IMR-90 (cell line): ENCODE measurements around the gene FADS2. TPM values are rescaled to one million over a fixed set of nuclear protein-coding genes. Genes with fewer than 3 reads are reported as not detected.

Experiments
- ATAC-seq: fragments of 200-7000 bp; cut with Tn5 transposase; 2 replicates; pipeline ENCODE4 v1.9.1; 2020; ENCODE audit warnings: low read depth, mild to moderate bottlenecking, moderate library complexity
- BruUV-seq: library from RNA; stranded (reverse); fragments of 400-500 nt; replicated peaks from 2 replicates; lab custom pipeline; 2021; lab: Mats Ljungman, UMichigan
- CTCF ChIA-PET: fragments of 300-600 bp; formaldehyde crosslinking; extraction: SDS; loops from one replicate; lab custom pipeline; 2021; ENCODE audit warnings: antibody characterized with exemption; lab: Yijun Ruan, JAX
- POLR2A ChIA-PET: fragments of 300-600 bp; sonication (Branson Sonifier 250); formaldehyde crosslinking; loops from one replicate; lab custom pipeline; 2022; ENCODE audit warnings: antibody characterized with exemption; ENCODE audit not compliant: unreplicated experiment; lab: Charles Lee
- DNase-seq: peaks from one replicate; pipeline ENCODE4 v3.0.0; 2013
- H2AFZ ChIP-seq: replicated peaks from 2 replicates; pipeline ENCODE3; 2013; ENCODE audit warnings: low read length, mild to moderate bottlenecking; ENCODE audit not compliant: poor library complexity
- H2AK5ac ChIP-seq: 2 replicates; pipeline ENCODE4 v1.6.1; 2013; ENCODE audit warnings: low read depth, low read length, inconsistent platforms
- H2AK9ac ChIP-seq: replicated peaks from 2 replicates; pipeline ENCODE3; 2013; ENCODE audit warnings: mild to moderate bottlenecking, low read depth, low read length, moderate library complexity; ENCODE audit not compliant: poor library complexity
- H2BK120ac ChIP-seq: 2 replicates; pipeline ENCODE4 v1.6.1; 2013; ENCODE audit warnings: low read depth, low read length, inconsistent platforms
- H2BK15ac ChIP-seq: 3 replicates; pipeline ENCODE4 v1.6.1; 2013; ENCODE audit warnings: low read depth, low read length, inconsistent platforms
- H2BK20ac ChIP-seq: 2 replicates; pipeline ENCODE4 v1.6.1; 2013; ENCODE audit warnings: low read depth, mild to moderate bottlenecking, inconsistent platforms, low read length, moderate library complexity
- H2BK5ac ChIP-seq: 2 replicates; pipeline ENCODE4 v1.6.1; 2013; ENCODE audit warnings: mild to moderate bottlenecking, low read depth, low read length, inconsistent platforms; ENCODE audit not compliant: poor library complexity, severe bottlenecking
- H3K14ac ChIP-seq: replicated peaks from 2 replicates; pipeline ENCODE4 v1.6.1; 2013; ENCODE audit warnings: low read depth, low read length, inconsistent platforms
- H3K18ac ChIP-seq: 2 replicates; pipeline ENCODE4 v1.6.1; 2013; ENCODE audit warnings: low read depth, low read length, control low read depth
- H3K23ac ChIP-seq: 2 replicates; pipeline ENCODE4 v1.6.1; 2013; ENCODE audit warnings: low read depth, low read length, inconsistent platforms
- H3K27ac ChIP-seq: 2 replicates; pipeline ENCODE4 v1.5.1; 2013; ENCODE audit warnings: mild to moderate bottlenecking, control low read depth, low read length; ENCODE audit not compliant: insufficient read depth
- H3K27me3 ChIP-seq: 2 replicates; pipeline ENCODE4 v1.6.1; 2013; ENCODE audit warnings: low read length; ENCODE audit not compliant: control insufficient read depth, insufficient read depth
- H3K36me3 ChIP-seq: 2 replicates; pipeline ENCODE4 v1.6.1; 2013; ENCODE audit warnings: low read length, mixed read lengths; ENCODE audit not compliant: control insufficient read depth, insufficient read depth
- H3K4ac ChIP-seq: 2 replicates; pipeline ENCODE4 v1.6.1; 2013; ENCODE audit warnings: low read depth, low read length, inconsistent platforms
- H3K4me1 ChIP-seq: 2 replicates; pipeline ENCODE4 v1.6.1; 2013; ENCODE audit warnings: low read length, mixed read lengths; ENCODE audit not compliant: control insufficient read depth, insufficient read depth
- H3K4me2 ChIP-seq: 2 replicates; pipeline ENCODE4 v1.6.1; 2013; ENCODE audit warnings: low read depth, mild to moderate bottlenecking, control low read depth, low read length, moderate library complexity
- H3K4me3 ChIP-seq: 2 replicates; pipeline ENCODE4 v1.5.1; 2013; ENCODE audit warnings: low read depth, mild to moderate bottlenecking, control low read depth, low read length, moderate library complexity; ENCODE audit not compliant: insufficient read depth
- H3K56ac ChIP-seq: 2 replicates; pipeline ENCODE4 v1.6.1; 2013; ENCODE audit warnings: low read length, inconsistent platforms; ENCODE audit not compliant: insufficient read depth; ENCODE audit errors: extremely low read depth
- H3K79me1 ChIP-seq, 2 experiments: 2 replicates each; pipeline ENCODE4 v1.6.1; 2013; ENCODE audit warnings: low read length in 2 of 2, inconsistent platforms in 1 of 2, low read depth in 1 of 2
- H3K9ac ChIP-seq: 2 replicates; pipeline ENCODE4 v1.6.1; 2013; ENCODE audit warnings: low read depth, low read length, control low read depth
- H3K9me1 ChIP-seq: 2 replicates; pipeline ENCODE4 v1.6.1; 2013; ENCODE audit warnings: low read length, inconsistent platforms; ENCODE audit not compliant: insufficient read depth
- H3K9me3 ChIP-seq: 2 replicates; pipeline ENCODE4 v1.6.1; 2013; ENCODE audit warnings: low read length; ENCODE audit not compliant: control insufficient read depth, insufficient read depth
- H4K20me1 ChIP-seq: 2 replicates; pipeline ENCODE4 v1.6.1; 2013; ENCODE audit warnings: low read length, inconsistent platforms; ENCODE audit not compliant: insufficient read depth
- H4K5ac ChIP-seq: 2 replicates; pipeline ENCODE4 v1.6.1; 2013; ENCODE audit warnings: mild to moderate bottlenecking, low read depth, low read length, control low read depth
- H4K8ac ChIP-seq, 2 experiments: 2 replicates each; pipeline ENCODE4 v1.6.1; 2013; ENCODE audit warnings: low read depth in 2 of 2, low read length in 2 of 2, control low read depth in 1 of 2, inconsistent platforms in 1 of 2
- H4K91ac ChIP-seq: 2 replicates; pipeline ENCODE4 v1.6.1; 2013; ENCODE audit warnings: low read depth, low read length, inconsistent platforms; ENCODE audit not compliant: insufficient read depth
- MXI1 ChIP-seq: IDR thresholded peaks from 2 replicates; pipeline ENCODE4 v1.6.1; 2012; ENCODE audit warnings: low read depth, mild to moderate bottlenecking, low read length, moderate library complexity, borderline replicate concordance
- POLR2A ChIP-seq: IDR thresholded peaks from 2 replicates; pipeline ENCODE4 v1.6.1; 2012; ENCODE audit warnings: mild to moderate bottlenecking, low read depth, low read length
- RAD21 ChIP-seq: IDR thresholded peaks from 2 replicates; pipeline ENCODE4 v1.6.1; 2012; ENCODE audit warnings: low read length, improper control_type of control experiment
- WGBS, 2 experiments: methylation state at CpG; one replicate each; pipeline versions ENCODE4 v1.1.5 to v1.1.7; 2013; ENCODE audit warnings: missing lambda C conversion rate in 2 of 2; ENCODE audit not compliant: insufficient read length in 1 of 2; ENCODE audit errors: extremely low coverage in 2 of 2; 5-methylcytosine and 5-hydroxymethylcytosine counted together
- dilution Hi-C: fragments of 300-500 bp; cut with HindIII; formaldehyde crosslinking; loops from one replicate; pipeline ENCODE4 v1.14.3; 2018; ENCODE audit warnings: low sequenced_read_pairs; ENCODE audit not compliant: unreplicated experiment
- in situ Hi-C: fragments of 300-500 bp; cut with MboI; formaldehyde crosslinking; loops from 3 replicates; pipeline ENCODE4 v1.14.3; 2019; ENCODE audit warnings: low sequenced_read_pairs, inconsistent platforms, mixed read lengths
- intact Hi-C: fragments of 100-400 bp; cut with micrococcal nuclease; formaldehyde crosslinking; loops from 2 replicates; pipeline ENCODE4 v1.10.0; 2022
- polyA plus RNA-seq, 3 experiments: library from polyadenylated mRNA; depleted of rRNA; stranded (reverse); fragments of >200 nt; gene quantifications; 2 replicates each; pipeline ENCODE4 v1.2.3, GENCODE V29; 2012; ENCODE audit warnings: low replicate concordance in 1 of 3
- total RNA-seq: library from RNA; depleted of rRNA; stranded (reverse); fragments of >200 nt; gene quantifications from 2 replicates; pipeline ENCODE4 v1.2.3, GENCODE V29; 2012
- TF ChIP-seq, protein P1 (sequence below): conservative IDR thresholded peaks from 2 replicates; pipeline ENCODE4 v1.5.1; 2012; ENCODE audit warnings: mild to moderate bottlenecking, low read depth, low read length, improper control_type of control experiment

The FADS2 gene
- total and polyA plus RNA-seq, 2 of the 4 experiments (the other 2 are of a cell fraction): 33.3 to 88.4 TPM

DNA sequence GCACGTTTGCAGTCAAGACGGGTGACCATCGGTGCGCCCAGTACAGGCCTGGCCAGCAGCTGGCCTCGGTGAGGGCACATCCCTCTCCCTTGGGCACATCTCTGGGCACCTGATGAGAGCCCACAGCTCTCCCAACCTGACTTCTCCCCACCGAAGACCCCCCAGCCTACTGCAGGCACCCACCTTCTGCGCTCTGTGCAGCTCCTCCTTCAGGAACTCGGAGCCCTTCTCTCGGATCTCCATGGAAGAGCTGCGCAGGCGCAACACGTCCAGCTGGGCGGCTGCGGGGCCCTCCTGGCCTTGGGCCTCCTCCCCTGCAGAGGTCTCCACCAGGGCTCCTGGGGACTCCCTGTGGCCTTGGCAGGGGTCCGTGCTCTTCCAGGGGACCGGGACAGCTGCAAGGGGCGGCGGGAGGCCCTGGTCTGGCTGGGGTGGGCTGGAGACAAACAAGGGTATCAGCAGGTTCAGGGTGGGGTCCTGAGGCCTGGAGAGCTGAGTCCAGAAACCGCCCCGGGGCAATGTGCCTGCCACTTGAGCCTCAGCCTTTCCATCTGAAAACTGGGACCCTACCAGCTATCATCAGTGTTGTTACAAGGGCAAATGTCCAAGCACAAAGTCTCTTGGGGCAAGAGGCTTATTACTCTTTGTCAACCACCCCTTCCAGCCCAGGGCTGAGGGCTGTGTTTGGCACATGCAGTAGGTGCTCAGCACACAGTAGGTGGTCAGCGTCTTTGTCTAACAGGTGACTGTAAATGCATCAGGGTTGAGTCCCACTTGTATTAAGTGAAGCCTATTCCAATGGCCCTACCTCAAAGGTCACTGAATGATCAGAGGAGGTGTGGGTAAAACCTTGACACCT, 80.0 kb downstream of the FADS2 start:
- in situ Hi-C loops (no loop called here), dilution Hi-C loops (no loop called here), intact Hi-C loops (no loop called here)
- no peak overlapping the region for H2BK20ac ChIP-seq
- no peak overlapping the region for H4K8ac ChIP-seq
- H3K4me3 ChIP-seq: no peak overlapping the region
- BruUV-seq: no TSS peak
- no peak overlapping the region for H2BK120ac ChIP-seq
- H3K27me3 ChIP-seq: no peaks in the 10 kb centered on the region
- no peak overlapping the region for H3K9ac ChIP-seq
- no peak overlapping the region for H2AK9ac ChIP-seq
- 0 out of 2 replicates have a peak, but pooled peaks cover 3% of the 10 kb centered on the region for H3K9me1 ChIP-seq
- no peak overlapping the region for H3K18ac ChIP-seq
- no peak for TF ChIP-seq MXI1
- TF ChIP-seq RAD21: no peak
- no peak for TF ChIP-seq POLR2A
- TF ChIP-seq, protein P1, sequence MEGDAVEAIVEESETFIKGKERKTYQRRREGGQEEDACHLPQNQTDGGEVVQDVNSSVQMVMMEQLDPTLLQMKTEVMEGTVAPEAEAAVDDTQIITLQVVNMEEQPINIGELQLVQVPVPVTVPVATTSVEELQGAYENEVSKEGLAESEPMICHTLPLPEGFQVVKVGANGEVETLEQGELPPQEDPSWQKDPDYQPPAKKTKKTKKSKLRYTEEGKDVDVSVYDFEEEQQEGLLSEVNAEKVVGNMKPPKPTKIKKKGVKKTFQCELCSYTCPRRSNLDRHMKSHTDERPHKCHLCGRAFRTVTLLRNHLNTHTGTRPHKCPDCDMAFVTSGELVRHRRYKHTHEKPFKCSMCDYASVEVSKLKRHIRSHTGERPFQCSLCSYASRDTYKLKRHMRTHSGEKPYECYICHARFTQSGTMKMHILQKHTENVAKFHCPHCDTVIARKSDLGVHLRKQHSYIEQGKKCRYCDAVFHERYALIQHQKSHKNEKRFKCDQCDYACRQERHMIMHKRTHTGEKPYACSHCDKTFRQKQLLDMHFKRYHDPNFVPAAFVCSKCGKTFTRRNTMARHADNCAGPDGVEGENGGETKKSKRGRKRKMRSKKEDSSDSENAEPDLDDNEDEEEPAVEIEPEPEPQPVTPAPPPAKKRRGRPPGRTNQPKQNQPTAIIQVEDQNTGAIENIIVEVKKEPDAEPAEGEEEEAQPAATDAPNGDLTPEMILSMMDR: no peak
- DNase-seq (no peak), ATAC-seq (no peak)
- no peak overlapping the region for H4K5ac ChIP-seq
- no peak overlapping the region; the same call in 1 of the 2 replicates for H3K23ac ChIP-seq
- no peak overlapping the region for H3K14ac ChIP-seq
- H3K4ac ChIP-seq: no peak overlapping the region
- H4K20me1 ChIP-seq: peaks cover 3% of the 10 kb centered on the region; the same call in 1 of the 2 replicates
- POLR2A ChIA-PET: no interaction called here
- H3K79me1 ChIP-seq: no peaks in the 10 kb centered on the region
- no peak overlapping the region for H2AK5ac ChIP-seq
- no peaks in the 10 kb centered on the region for H3K9me3 ChIP-seq
- H4K91ac ChIP-seq: no peak overlapping the region
- no peaks in the 10 kb centered on the region for H3K4me1 ChIP-seq
- H2BK5ac ChIP-seq: no peak overlapping the region
- CTCF ChIA-PET: interaction anchor here (0.8 to 1.7 kb wide), 3 partner anchors 10 to 174 kb away, joined by 3 to 8 read pairs (median 4); no protein-coding TSS in a partner anchor
- no peak overlapping the region for H3K4me2 ChIP-seq
- no peak overlapping the region for H2AFZ ChIP-seq
- H3K56ac ChIP-seq: no peak overlapping the region
- peaks cover 1% of the 10 kb centered on the region; the same call in 1 of the 2 replicates for H3K36me3 ChIP-seq
- no peak overlapping the region for H3K27ac ChIP-seq
- WGBS, 2 experiments: 93% methylated on average over 6 of the region's 21 CpGs; no CpG with 5 or more reads in 1 of the 2 experiments
- no peak overlapping the region for H2BK15ac ChIP-seq
